NT2/D1 (cell line): ENCODE measurements around the gene TPM1.

ENCODE experiments used
- SUZ12 ChIP-seq: IDR thresholded peaks from 2 replicates; pipeline ENCODE4 v1.6.1; 2011; ENCODE audit not compliant: insufficient read length, insufficient read depth; ENCODE audit errors: extremely low read depth
- YY1 ChIP-seq: IDR thresholded peaks from 2 replicates; pipeline ENCODE4 v1.6.1; 2011; ENCODE audit not compliant: insufficient read length, insufficient read depth
- ZNF274 ChIP-seq: IDR thresholded peaks from 2 replicates; pipeline ENCODE4 v1.6.1; 2011; ENCODE audit warnings: mild to moderate bottlenecking, low read depth, low read length

- TF ChIP-seq ZNF274 (no peak), YY1 (no peak), SUZ12 (no peak)
Measured at GRCh38 chr15:63043335-63044076, 959 bp downstream of the TPM1 start.
